Natural killer cell (primary cell): ENCODE results near the gene SEMA4C. TPM values are rescaled to one million over a fixed set of nuclear protein-coding genes. Genes with fewer than 3 reads are reported as not detected.

Experiments
- ATAC-seq, 3 donors: fragments of 150-1000 bp in 2 of 3; fragments of 200-7000 bp in 1 of 3; cut with Tn5 transposase; 1 replicate in 1 of 3; 2 replicates in 2 of 3; pipeline ENCODE4 v1.10.0; 2021; ENCODE audit warnings: mild to moderate bottlenecking in 2 of 3, moderate library complexity in 2 of 3
- DNase-seq, 2 donors: peaks; one replicate each; pipeline versions ENCODE4 v3.0.0 to v3.0.0-alpha.2; 2013 to 2021; ENCODE audit warnings: mixed read lengths in 1 of 2
- H3K27ac ChIP-seq: one replicate; pipeline ENCODE4 v1.5.1; 2013; ENCODE audit warnings: mild to moderate bottlenecking, low read length
- H3K27me3 ChIP-seq: one replicate; pipeline ENCODE4 v1.6.1; 2013; ENCODE audit warnings: low read length; ENCODE audit not compliant: control insufficient read depth, insufficient read depth
- H3K36me3 ChIP-seq: one replicate; pipeline ENCODE4 v1.6.1; 2013; ENCODE audit warnings: low read length; ENCODE audit not compliant: control insufficient read depth, insufficient read depth
- H3K4me1 ChIP-seq: one replicate; pipeline ENCODE4 v1.6.1; 2013; ENCODE audit warnings: low read length; ENCODE audit not compliant: control insufficient read depth, insufficient read depth
- H3K4me3 ChIP-seq: one replicate; pipeline ENCODE4 v1.5.1; 2013; ENCODE audit warnings: low read length
- H3K9me3 ChIP-seq: one replicate; pipeline ENCODE4 v1.6.1; 2013; ENCODE audit warnings: low read length; ENCODE audit not compliant: control insufficient read depth, insufficient read depth
- H3K27ac Mint-ChIP-seq, 2 donors: one replicate each; pipeline ENCODE4 v1.8.0; 2022; ENCODE audit warnings: mild to moderate bottlenecking in 2 of 2, mixed read lengths in 2 of 2, moderate library complexity in 1 of 2
- H3K27me3 Mint-ChIP-seq, 2 donors: one replicate each; pipeline ENCODE4 v1.8.0; 2022; ENCODE audit warnings: low read depth in 2 of 2, mixed read lengths in 2 of 2
- H3K36me3 Mint-ChIP-seq: one replicate; pipeline ENCODE4 v1.8.0; 2022; ENCODE audit warnings: mixed read lengths
- H3K4me1 Mint-ChIP-seq, 2 donors: one replicate each; pipeline ENCODE4 v1.8.0; 2022; ENCODE audit warnings: mixed read lengths in 2 of 2
- H3K4me3 Mint-ChIP-seq: one replicate; pipeline ENCODE4 v1.8.0; 2022; ENCODE audit warnings: mild to moderate bottlenecking, moderate library complexity, mixed read lengths
- H3K9me3 Mint-ChIP-seq, 2 donors: one replicate each; pipeline ENCODE4 v1.8.0; 2022; ENCODE audit warnings: mixed read lengths in 2 of 2
- CTCF ChIP-seq: fragments of 200-600 bp; IDR thresholded peaks from one replicate; pipeline ENCODE4 v1.8.0; 2022; ENCODE audit warnings: antibody characterized with exemption
- WGBS: methylation state at CpG from one replicate; pipeline ENCODE4 v1.1.7; 2013; ENCODE audit warnings: missing lambda C conversion rate; ENCODE audit not compliant: insufficient coverage; 5-methylcytosine and 5-hydroxymethylcytosine counted together
- intact Hi-C: fragments of 100-400 bp; cut with micrococcal nuclease; formaldehyde crosslinking; loops from one replicate; pipeline ENCODE4 v1.14.2; 2022
- total RNA-seq, 4 donors: library from RNA; stranded (reverse); fragments of 120-200 nt in 1 of 4; gene quantifications; one replicate each; pipeline versions ENCODE4 v1.2.3 to v1.2.4, GENCODE V29; 2013 to 2022

Gene SEMA4C
- total RNA-seq, 3 donors from 2014 or later (not counting 1 experiment from before 2014, with no cell fraction given) = 51.8 to 78.1 (median 65.8) TPM

GRCh38 chr2:96859681-96860064 is 10.2 kb downstream of the SEMA4C start:
- TF ChIP-seq CTCF = no peak
- intact Hi-C loops = loop anchor here (5.0 to 10.0 kb wide), 2 partner anchors 42 to 255 kb away; partner anchors contain the start of genes ANKRD36 and CNNM3
- Histone ChIP-seq H3K4me1 (peaks cover 48% of the 10 kb centered on the region), H3K27me3 (no peaks in the 10 kb centered on the region), H3K36me3 (peaks cover 41% of the 10 kb centered on the region), H3K9me3 (no peaks in the 10 kb centered on the region), H3K27ac (no peak overlapping the region), H3K4me3 (no peak overlapping the region)
- ATAC-seq (no peak), DNase-seq (peak in 1 of 2 donors; percentile 7)
- Mint-ChIP-seq H3K9me3 (no peaks in the 10 kb centered on the region), H3K27me3 (no peaks in the 10 kb centered on the region), H3K27ac (peak overlapping the region; percentile 77 to 81), H3K4me1 (peaks cover 40 to 52% of the 10 kb centered on the region in 2 donors), H3K36me3 (peaks cover 4% of the 10 kb centered on the region), H3K4me3 (no peak overlapping the region)
- WGBS = 64% methylated on average over 4 of the region's 4 CpGs

- Mint-ChIP-seq H3K36me3 (peaks cover 4% of the 10 kb centered on the region), H3K4me1 (peaks cover 40 to 53% of the 10 kb centered on the region in 2 donors), H3K4me3 (peak overlapping the region; percentile 82), H3K9me3 (no peaks in the 10 kb centered on the region), H3K27me3 (no peaks in the 10 kb centered on the region), H3K27ac (peak overlapping the region; percentile 77 to 81)
- intact Hi-C loops = loop anchor here (5.0 to 10.0 kb wide), 2 partner anchors 42 to 256 kb away; partner anchors contain the start of genes ANKRD36 and CNNM3
- Histone ChIP-seq H3K27me3 (no peaks in the 10 kb centered on the region), H3K27ac (no peak overlapping the region), H3K4me3 (no peak overlapping the region), H3K4me1 (peaks cover 43% of the 10 kb centered on the region), H3K36me3 (peaks cover 39% of the 10 kb centered on the region), H3K9me3 (no peaks in the 10 kb centered on the region)
- TF ChIP-seq CTCF = no peak
- DNase-seq (peak in 1 of 2 donors; percentile 23), ATAC-seq (no peak)
- WGBS = 86% methylated on average over 11 of the region's 11 CpGs
Measured at GRCh38 chr2:96859099-96859649, 10.7 kb downstream of the SEMA4C start.

- under 1% methylated on average over 81 of the region's 81 CpGs for WGBS
- H3K4me3 ChIP-seq = peak within 1 kb of the TSS; percentile 77
- Mint-ChIP-seq H3K4me3 (peak within 1 kb of the TSS; percentile 82), H3K4me1 (peaks cover 34 to 46% of the 10 kb centered on the region in 2 donors), H3K27ac (peak within 1 kb of the TSS; percentile 77 to 81), H3K36me3 (no peaks in the 10 kb centered on the region), H3K27me3 (no peaks in the 10 kb centered on the region), H3K9me3 (no peaks in the 10 kb centered on the region)
- DNase-seq (peak; percentile 98 to 100), ATAC-seq (peak; percentile 93 to 98 (median 93))
- peak within 1 kb of the TSS; percentile 83 for H3K27ac ChIP-seq
- peak; percentile 78 for TF ChIP-seq CTCF
- H3K27me3 ChIP-seq = no peaks in the 10 kb centered on the region
- H3K4me1 ChIP-seq = peaks cover 36% of the 10 kb centered on the region
- intact Hi-C loops = loop anchor here (1.0 to 10.0 kb wide), 5 partner anchors 13 to 257 kb away; partner anchors contain the start of genes ANKRD36 and CNNM3
- peaks cover 37% of the 10 kb centered on the region for H3K36me3 ChIP-seq
- H3K9me3 ChIP-seq = no peaks in the 10 kb centered on the region
Measured at GRCh38 chr2:96857667-96858372, 12.1 kb downstream of the SEMA4C start, which contains the start of gene ANKRD39. Gene ANKRD39, minus strand, starts transcription at chr2:96858016. Its CDS starts 29 bp downstream, at chr2:96857987.
